ENCODE data around the gene DEF6.
A peak's percentile ranks its signal among the peaks of the same experiment; 100 is the strongest.

Gene DEF6

GRCh38 chr6:35297601-35298481 is at the start of gene DEF6:
Gene DEF6 (plus strand): TSS chr6:35297818. CDS start chr6:35297857, 39 bp downstream.
- DNase-seq (ENCODE audit: low read depth in 2 of 2): peak; percentile 79 to 80

GRCh38 chr6:35248300-35248699 is 49.3 kb upstream of the DEF6 start:
- DNase-seq (ENCODE audit: low read depth in 2 of 2): no peak

- DNase-seq (ENCODE audit: low read depth in 2 of 2): no peak
Measured at GRCh38 chr6:35248965-35249364, 48.7 kb upstream of the DEF6 start.

- no peak for DNase-seq (ENCODE audit: low read depth in 2 of 2)
Measured at GRCh38 chr6:35251949-35252348, 45.7 kb upstream of the DEF6 start.

GRCh38 chr6:35253249-35253648 is 44.4 kb upstream of the DEF6 start:
- no peak for DNase-seq (ENCODE audit: low read depth in 2 of 2)

- no peak for DNase-seq (ENCODE audit: low read depth in 2 of 2)
Measured at GRCh38 chr6:35258336-35258735, 39.3 kb upstream of the DEF6 start.

- DNase-seq (ENCODE audit: low read depth in 2 of 2): peak in 1 of 2 donors; percentile 1
Measured at GRCh38 chr6:35258858-35259193, 38.8 kb upstream of the DEF6 start.

GRCh38 chr6:35259194-35259947 is 38.2 kb upstream of the DEF6 start, which contains the start of gene ZNF76:
Gene ZNF76 (plus strand): TSS chr6:35259735. CDS start chr6:35281152, 21,417 bp downstream.
- DNase-seq (ENCODE audit: low read depth in 2 of 2): peak; percentile 78 to 82

GRCh38 chr6:35259948-35260590 is 37.5 kb upstream of the DEF6 start:
- peak; percentile 57 to 71 for DNase-seq (ENCODE audit: low read depth in 2 of 2)

GRCh38 chr6:35260591-35261570 is 36.7 kb upstream of the DEF6 start:
- no peak for DNase-seq (ENCODE audit: low read depth in 2 of 2)

GRCh38 chr6:35262596-35262995 is 35.0 kb upstream of the DEF6 start:
- DNase-seq (ENCODE audit: low read depth in 2 of 2): no peak

- DNase-seq (ENCODE audit: low read depth in 2 of 2): no peak
Measured at GRCh38 chr6:35264550-35265274, 32.9 kb upstream of the DEF6 start.

GRCh38 chr6:35265523-35265922 is 32.1 kb upstream of the DEF6 start:
- no peak for DNase-seq (ENCODE audit: low read depth in 2 of 2)

GRCh38 chr6:35267446-35267845 is 30.2 kb upstream of the DEF6 start:
- DNase-seq (ENCODE audit: low read depth in 2 of 2): no peak

- no peak for DNase-seq (ENCODE audit: low read depth in 2 of 2)
Measured at GRCh38 chr6:35267897-35268296, 29.7 kb upstream of the DEF6 start.

- no peak for DNase-seq (ENCODE audit: low read depth in 2 of 2)
Measured at GRCh38 chr6:35272005-35272404, 25.6 kb upstream of the DEF6 start.

GRCh38 chr6:35273822-35274559 is 23.6 kb upstream of the DEF6 start:
- DNase-seq (ENCODE audit: low read depth in 2 of 2): no peak

- DNase-seq (ENCODE audit: low read depth in 2 of 2): no peak
Measured at GRCh38 chr6:35275744-35276260, 21.8 kb upstream of the DEF6 start.

GRCh38 chr6:35278708-35279107 is 18.9 kb upstream of the DEF6 start:
- DNase-seq (ENCODE audit: low read depth in 2 of 2): no peak

- no peak for DNase-seq (ENCODE audit: low read depth in 2 of 2)
Measured at GRCh38 chr6:35280903-35281302, 16.7 kb upstream of the DEF6 start.
